ENCODE results near the gene FGD3.
"Not testable (repeated sequence)": the region's sequence is repeated elsewhere in the genome, so short reads cannot be mapped to it uniquely, and the experiment has no call there.

Gene FGD3

DNA sequence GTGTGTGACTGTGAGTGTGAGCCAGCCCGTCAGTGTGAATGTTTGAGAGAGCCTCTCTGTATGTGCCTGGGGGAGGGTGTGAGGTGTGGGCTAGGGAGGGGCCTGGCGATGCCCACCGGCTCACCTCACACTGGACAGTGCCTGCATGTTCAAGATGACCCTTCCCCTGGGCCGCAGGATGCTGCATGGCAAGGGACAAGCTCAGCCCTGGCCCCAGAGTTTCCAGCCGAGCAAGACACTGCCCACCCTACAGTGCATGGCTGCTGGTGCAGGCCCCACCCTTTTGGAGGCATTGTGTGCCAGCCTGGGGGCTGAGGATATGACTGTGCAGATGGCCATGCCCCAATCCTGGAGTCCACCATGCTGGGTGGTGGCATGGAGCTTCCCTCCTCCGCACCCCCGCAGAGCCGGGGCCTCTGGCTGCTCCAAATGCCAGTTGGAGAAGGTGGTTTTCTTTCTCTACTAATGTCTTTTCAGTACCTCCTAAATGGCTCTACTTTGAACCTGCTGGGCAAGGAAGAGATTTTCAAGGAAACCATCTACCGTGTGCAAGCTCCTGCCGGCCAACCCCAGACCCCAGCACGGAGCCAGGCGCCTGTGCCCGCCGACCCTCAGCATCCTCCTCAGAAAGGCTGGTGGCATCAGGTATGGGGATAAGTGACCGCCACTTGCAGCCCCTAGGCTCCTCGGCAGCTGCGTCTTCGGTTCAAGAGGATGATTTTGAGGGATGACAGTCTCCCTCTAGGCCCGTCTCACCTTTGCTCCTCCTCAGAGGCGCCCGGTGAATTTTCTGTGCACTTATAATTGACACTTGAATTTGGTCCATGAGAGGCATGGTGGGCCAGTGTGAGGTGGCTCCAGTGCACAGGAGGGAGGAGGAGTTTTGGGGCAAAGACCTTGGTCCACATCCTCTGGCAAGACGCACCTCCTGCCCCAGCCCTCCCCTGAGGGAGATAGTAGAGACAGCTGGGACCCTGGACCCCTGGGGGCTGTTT lies 27.7 kb downstream of the FGD3 start:
- DNase-seq, result no peak

DNA sequence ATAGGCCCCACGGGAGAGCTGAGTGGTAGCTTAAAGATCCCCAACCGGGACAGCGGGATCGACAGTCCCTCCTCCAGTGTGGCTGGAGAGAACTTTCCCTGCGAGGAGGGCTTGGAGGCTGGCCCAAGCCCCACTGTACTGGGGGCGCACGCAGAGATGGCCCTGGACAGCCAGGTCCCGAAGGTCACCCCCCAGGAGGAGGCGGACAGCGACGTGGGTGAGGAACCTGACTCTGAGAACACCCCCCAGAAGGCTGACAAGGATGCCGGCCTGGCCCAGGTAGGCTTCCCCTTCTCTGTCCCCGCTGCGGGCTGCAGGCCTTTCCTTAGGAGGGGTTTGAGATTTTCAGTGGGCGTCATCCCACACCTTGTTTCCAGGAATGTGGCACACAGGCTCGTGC lies 29.1 kb downstream of the FGD3 start:
- DNase-seq, result no peak

DNA sequence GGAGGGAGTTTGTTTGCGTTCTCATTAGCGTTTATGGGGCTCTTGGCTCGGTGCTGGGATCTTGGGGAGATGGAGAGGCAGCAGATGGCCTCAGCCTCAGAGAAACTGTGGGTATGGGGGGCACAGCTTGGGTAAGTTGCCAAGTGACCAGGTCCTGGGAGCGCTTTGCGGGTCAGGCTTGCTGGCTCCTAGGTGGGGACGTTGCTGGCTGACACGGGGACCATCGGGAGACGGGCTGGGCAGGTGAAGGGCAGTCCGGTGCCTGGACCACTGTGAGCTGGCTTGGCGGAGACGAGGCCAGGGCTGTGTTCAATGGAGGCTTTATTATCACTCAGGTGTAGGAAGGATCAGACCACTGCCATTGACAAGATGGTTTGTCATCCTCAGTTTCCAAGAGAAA lies 30.0 kb downstream of the FGD3 start:
- DNase-seq, result no peak

DNA sequence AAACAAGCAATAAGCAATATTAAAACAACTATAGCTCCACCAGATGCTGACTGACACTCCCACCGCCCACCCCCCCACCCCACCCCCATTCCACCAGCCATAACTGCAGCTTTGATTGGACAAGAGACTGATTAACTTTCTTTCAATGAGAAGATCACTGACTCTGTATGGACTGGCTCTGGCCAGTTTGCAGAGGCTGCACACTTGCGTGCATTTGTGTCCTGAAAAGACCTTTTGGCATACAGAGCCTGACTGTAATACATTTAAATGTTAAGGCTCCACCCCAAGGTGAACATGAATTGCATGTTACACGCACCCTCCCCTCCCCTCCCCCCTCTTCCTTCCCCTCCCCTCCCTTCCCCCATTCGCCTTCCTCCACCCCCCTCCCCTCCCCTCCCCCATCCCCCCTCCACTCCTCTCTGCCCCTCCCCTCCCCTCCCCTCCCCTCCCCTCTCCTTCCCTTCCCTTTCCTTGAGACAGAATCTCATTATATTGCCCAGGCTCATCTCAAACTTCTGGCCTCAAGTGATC lies 31.1 kb downstream of the FGD3 start:
- DNase-seq, result peak in 2 of 4 experiments; percentile 23 to 24

DNA sequence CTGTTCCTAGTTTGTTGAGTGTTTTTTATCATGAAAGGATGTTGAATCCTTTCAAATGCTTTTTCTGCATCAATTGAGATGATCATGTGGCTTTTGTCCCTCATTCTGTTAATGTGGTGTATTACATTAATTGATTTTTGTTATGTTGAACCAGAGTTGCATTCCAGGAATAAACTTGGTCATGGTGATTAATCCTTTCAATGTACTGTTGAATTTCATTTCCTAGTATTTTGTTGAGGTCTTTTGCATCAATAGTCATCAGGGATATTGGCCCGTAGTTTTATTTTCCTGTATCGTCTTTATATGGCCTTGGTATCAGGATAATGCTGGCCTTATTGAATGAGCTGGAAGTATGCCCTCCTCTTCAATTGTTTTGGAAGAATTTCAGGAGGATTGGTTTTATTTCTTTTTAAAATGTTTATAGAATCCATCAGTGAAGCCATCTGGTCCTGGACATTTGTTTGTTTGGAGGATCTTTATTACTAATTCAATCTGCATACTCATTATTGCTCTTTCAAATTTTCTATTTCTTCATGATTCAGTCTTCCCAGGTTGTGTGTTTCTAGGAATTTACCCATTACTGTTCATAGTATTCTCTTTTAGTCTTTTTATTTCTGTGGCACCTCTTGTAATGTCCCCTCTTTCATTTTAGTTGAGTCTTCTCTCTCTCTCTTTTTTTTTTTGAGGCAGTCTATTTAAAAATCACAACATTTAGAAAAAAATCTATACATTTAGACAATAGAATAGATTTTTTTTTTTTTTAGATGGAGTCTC lies 32.1 kb downstream of the FGD3 start:
- DNase-seq, result no peak

DNA sequence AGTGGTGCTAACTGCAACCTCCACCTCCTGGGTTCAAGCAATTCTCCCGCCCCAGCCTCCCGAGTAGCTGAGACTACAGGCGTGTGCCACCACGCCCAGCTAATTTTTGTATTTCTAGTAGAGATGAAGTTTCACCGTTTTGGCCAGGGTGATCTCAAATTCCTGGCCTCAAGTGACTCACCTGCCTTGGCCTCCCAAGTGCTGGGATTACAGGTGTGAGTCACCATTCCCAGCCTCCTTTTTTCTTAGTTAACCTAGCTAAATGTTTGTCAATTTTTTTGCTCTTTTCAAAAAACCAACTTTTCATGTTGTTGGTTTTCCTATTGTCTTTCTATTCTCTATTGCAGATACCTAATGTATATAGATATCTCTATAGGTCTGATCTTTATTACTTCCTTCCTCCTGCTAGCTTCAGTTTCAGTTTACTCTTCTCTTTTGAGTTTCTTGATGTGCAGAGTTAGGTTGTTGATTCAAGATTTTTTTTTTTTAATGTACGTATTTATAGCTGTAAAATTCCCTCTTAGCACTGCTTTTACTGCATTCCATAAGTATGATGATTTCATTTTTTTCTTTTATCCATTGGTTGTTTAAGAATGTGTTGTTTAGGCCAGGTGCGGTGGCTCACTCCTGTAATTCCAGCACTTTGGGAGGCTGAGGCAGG lies 32.9 kb downstream of the FGD3 start:
- no peak for DNase-seq

DNA sequence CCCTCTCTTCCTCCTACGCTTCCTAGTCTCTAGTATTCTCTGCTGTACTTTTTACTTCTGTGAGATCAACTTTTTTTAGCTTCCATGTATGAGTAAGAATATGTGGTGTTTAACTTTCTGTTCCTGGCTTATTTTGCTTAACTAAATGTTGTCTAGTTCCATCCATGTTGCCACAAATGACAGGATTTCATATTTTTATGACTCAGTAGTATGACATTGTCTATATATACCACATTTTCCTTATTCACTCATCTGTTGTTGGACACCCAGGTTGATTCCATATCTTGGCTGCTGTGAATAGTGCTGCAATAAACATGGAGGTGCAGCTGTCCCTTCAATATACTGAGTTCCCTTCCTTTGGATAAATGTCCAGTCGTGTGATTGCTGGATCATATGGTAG lies 34.8 kb downstream of the FGD3 start:
- DNase-seq, result no peak

DNA sequence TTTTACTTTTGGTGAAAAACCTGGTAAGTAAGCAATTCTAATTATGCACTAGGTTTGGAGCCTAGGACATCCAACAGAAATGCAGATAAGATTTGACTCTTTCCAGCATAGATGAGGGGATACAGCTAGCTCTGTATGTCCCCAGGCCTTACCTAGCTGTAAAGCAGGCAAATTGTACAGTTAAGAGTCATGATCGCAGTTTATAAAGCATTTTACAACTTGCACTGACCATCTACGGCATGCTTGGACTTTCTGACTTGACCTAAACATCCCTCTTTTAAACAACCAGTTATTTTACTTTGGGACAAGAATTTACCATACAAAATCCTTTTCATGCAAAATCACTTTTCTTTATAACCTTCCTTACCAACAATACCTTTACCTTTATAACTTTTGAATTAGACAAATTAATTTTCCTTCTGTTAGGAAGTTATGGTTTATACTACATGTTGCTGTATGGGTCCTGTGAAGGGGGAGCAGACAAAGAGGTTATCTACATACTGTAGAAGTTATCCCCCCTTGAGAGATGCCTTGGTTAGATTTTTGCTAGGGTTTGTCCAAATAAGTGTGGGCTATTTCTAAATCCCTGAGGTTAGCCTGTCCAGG lies 36.8 kb downstream of the FGD3 start:
- DNase-seq, result peak in 3 of 4 experiments; percentile 12 to 25 (median 13)

DNA sequence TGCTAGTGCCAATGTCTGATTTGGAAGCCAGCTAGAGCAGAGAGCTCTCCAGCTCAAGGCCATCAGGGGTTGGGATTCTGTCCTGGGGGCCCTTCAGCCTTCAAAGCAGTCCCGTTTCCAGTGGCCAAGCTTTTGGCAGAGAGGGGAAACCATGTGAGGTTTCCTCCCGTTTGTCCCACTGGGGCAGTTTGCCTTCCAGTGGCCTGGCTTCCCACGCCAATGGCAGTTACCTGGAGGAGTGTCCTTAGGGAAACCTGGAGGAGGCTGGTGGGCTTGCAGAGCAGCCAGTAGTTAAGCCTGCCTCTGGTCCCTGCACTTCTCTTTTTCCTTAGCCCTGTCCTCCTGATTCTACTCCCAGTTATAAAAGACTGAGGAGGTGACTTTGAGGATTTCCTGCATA lies 37.7 kb downstream of the FGD3 start:
- no peak for DNase-seq

DNA sequence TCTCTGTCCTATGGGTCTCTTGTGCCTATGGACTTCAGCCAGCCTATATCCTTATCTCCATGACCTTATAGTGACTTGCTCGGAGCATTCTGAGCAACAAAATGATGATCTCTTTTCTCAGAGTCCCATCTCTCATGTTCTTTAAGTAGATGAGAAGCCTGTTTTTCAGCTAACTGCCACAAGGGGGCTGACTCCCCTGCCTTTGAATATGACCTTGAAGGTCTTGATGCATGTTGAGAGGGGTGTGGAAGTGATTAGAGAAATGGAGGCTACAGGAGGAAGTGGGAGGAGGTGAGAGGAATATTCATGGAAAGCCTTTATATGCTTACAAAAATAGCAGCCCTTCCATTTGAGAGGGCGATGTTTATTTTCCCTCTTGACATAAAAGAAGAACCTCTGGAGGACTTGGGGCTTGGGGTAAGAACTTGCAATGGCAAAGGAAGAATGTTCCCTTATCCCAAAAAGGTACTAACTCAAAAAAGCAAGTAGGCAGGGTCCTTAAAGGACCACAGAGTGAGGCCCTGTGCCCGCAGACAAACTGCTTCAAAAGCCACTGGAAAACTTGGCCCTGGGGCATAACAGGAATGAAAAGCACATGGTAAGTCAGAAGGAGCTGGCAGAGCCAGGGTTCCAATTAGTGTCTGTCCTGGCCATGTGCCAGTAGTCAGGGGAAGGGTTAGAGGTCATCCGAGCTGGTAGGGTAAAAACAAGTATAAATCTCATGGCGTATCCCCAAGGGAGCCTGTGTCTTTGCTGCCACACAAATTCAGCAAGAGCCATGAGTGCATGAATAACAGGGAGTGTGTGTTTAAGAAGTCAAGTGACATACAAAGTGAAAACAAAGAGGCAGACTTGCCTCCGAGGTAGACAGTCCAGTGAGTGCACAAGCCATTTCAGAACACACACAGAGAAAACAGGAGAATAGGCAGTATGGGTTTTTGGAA lies 39.1 kb downstream of the FGD3 start:
- peak; percentile 57 to 73 (median 62) for DNase-seq

DNA sequence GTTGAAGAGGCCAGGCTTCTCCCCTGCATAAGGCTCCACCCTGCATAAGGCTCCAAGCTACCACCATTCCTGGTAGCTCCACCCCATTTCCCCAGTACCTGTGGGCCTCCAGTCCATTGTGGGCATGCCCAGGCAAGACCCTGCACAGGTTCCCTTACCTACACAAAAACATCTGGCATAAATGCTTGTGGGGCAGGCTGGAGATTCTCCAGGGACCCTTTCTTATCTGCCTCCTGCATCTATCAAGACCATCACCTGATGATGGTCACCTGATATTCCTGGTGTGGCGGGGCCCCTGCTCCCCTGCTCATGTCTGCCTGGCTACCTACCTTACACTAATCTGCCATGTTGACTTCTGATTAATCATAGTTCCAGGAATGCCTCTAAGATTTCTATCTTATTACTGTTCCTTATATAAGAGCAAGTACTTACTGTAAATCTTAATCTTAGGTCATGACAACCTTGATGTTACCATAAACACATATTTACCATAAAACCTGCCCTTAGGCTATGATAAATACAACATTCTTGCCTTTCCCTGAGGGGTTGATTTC lies 41.0 kb downstream of the FGD3 start:
- DNase-seq, result no peak

DNA sequence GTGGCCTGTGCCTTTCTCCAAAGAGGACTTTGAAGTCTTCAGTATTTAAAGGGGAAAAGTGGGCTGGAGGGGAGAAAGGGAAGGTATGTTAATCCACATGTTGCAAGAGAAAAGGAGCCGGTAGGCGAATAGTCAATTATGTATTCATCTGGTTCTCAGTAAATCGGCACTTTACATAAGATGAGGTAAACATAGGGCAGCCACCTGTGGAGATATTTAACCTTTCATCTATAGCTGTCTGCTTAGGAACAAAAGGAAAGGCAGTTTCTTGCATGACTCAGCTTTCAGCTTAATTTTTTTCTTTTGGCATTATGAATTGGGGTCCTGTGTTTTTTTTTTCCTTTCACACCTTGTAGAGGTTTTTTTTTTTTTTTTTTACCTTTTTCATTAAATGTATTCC lies 42.2 kb downstream of the FGD3 start:
- DNase-seq, result no peak

DNA sequence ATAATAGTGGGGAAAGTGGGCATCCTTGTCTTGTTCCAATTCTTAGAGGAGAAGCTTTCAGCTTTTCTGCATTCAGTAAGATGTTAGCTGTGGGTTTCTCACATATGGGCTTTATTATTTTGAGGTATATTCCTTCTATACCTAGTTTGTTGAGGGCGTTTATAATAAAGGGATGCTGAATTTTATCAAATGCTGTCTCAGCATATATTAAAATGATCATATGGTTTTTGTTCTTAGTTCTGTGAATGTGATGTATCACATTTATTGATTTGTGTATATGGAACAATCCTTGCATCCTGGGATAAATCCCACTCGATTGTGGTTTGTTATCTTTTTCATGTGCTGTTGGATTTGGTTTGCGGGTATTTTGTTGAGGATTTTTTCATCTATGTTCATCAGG lies 43.1 kb downstream of the FGD3 start:
- DNase-seq, result no peak

DNA sequence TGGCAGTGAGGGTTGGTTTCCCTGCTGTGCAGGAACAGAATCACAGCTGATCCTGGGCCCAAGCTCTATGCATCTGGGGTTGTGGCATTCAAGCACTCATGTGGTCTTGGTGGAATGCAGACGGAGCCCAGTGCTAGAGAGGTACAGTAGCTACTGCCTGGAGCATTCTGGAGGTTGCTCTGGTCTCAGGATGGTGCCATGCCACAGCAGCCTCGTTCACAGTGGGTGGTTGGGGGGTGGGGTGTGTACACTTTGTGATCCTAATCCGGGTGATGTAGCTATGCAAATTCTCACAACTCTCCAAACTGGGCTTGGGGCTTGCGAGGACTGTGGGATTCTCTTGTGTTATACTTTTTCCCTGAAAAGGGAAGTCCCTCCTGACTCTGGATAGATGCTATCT lies 45.2 kb downstream of the FGD3 start:
- no peak for DNase-seq

DNA sequence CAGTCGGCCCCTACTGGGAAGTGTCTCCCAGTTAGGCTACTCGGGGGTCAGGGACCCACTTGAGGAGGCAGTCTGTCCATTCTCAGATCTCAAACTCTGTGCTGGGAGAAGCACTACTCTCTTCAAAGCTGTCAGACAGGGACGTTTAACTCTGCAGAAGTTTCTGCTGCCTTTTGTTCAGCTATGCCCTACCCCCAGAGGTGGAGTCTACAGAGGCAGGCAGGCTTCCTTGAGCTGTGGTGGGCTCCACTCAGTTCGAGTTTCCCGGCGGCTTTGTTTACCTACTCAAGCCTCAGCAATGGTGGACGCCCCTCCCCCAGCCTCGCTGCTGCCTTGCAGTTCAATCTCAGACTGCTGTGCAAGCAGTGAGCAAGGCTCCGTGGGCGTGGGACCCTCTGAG lies 51.5 kb downstream of the FGD3 start:
- DNase-seq, result not testable (repeated sequence)

DNA sequence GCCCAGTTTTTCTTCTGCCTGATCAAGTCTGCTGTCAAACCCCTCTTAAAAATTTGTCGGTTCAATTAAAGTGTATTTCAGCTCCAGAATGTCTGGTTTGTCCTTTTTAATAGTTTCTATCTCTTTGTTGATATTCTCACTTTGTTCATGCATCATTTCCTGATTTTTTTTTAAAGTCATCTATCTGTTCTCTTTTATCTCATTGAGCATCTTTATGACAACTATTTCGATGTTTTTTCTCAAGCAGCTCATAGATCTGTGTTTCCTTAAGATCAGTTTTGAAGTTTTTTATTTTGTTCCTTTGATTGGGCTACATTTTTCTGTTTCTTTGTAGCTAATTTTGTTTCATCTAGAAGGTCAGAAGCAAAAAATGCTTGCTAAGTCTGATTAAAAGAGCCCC lies 53.7 kb downstream of the FGD3 start:
- DNase-seq, result no peak

DNA sequence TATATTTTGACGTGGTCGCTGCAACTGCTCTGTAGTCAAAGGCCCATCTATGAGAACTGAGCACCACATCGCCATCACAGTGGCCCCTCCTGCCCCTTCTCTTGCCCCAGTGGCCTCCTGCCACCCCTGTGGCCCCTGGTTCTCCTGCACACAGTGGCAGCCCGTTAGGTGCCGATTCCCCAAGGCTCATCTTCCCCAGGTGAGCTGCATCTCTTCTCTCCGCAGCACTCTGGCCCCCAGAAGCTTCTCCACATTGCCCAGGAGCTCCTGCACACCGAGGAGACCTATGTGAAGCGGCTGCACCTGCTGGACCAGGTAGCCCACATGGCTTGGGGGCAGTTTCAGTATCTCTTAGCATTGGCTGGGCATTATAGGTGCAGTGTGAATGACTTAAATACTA lies 55.4 kb downstream of the FGD3 start:
- DNase-seq, result no peak

DNA sequence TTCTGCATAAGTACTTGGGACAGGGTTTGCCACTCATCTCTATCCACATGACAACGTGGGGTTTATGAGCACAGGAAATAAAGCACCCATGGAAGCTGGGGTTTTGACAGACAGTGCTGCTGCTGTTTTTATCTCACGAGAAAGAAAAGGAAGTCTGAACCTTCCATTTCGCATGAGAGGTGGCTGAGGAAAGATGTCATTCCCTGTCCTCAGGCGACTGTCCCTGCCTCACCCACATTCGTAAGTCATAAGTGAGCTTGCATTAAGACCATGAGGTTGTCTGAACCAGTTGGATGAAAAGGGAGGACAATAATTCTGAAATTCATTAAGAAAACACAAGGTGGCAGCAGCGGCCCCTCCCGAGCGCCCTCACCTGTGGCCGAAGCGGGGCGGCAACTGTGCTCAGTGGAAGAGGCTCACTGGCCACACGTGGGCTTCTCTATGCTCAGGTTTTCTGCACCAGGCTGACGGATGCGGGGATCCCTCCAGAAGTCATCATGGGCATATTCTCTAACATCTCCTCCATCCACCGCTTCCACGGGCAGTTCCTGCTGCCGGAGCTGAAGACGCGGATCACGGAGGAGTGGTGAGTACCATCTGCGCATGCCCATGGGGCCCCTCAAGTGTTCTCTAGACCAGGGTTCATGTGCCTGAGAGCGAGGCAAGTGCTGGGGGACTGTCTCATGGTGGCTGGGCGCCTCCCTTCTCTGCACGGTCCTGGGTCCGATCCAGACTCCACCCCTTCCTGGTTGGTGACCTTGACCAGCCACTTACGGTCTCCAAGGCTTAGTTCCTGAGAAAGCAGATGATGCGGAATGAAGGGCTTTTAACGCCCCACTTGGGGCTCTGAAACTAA lies 56.5 kb downstream of the FGD3 start:
- peak; percentile 44 to 63 (median 57) for DNase-seq

DNA sequence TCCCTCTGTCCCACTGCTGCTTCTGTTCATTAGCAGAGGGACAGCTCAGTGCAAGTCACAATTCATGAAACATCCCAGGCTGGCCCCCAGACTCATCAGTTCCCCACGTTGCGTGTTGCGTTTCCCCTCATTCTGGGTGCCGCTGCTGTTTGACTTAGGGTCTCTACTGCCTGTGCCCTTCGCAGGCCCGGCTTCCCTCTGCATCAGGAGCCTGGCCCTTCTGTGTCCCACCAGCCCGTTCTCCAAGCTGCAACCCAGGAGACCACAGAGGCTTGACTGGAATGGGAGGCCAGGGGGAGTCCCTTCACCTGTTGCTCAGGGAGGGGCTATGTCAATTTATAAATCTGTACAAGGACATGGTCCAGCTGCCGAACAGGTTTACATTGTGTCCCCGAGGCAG lies 57.2 kb downstream of the FGD3 start:
- DNase-seq, result no peak

DNA sequence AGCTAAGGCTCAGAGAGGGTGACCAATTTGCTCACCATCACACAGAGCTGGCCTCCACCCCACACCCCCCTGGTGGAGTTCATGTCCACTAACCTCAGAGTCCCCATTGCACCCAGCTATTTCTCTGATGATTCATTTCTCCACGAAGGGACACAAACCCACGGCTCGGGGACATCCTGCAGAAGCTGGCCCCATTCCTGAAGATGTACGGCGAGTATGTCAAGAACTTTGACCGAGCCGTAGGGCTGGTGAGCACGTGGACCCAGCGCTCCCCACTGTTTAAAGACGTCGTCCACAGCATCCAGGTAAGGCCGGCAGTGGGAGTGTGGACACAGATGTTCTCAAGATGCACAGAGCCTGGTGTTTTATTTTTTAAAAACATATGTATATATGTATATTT lies 58.6 kb downstream of the FGD3 start:
- no peak for DNase-seq
